ENCODE measurements around the gene YRDC.

DNA sequence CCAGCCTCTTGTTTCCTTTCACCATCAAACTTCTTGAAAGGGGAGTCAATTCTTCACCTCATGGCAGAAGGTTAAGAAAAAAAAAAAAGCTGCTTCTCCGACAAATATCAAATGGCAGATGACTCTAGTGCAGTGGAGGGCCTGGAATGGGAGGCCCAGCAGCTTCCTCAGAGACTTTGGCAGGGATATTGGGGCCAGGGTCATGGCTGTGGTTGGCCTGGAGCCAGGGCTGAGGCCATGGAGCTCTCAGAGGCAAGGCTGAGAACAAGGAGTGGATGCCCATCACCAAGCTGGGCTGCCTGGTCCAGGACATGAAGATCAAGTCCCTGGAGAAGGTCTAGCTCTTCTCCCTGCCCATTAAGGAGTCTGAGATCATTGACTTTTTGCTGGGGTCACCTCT, 32.7 kb upstream of the YRDC start:
- TF ChIP-seq, protein P1, sequence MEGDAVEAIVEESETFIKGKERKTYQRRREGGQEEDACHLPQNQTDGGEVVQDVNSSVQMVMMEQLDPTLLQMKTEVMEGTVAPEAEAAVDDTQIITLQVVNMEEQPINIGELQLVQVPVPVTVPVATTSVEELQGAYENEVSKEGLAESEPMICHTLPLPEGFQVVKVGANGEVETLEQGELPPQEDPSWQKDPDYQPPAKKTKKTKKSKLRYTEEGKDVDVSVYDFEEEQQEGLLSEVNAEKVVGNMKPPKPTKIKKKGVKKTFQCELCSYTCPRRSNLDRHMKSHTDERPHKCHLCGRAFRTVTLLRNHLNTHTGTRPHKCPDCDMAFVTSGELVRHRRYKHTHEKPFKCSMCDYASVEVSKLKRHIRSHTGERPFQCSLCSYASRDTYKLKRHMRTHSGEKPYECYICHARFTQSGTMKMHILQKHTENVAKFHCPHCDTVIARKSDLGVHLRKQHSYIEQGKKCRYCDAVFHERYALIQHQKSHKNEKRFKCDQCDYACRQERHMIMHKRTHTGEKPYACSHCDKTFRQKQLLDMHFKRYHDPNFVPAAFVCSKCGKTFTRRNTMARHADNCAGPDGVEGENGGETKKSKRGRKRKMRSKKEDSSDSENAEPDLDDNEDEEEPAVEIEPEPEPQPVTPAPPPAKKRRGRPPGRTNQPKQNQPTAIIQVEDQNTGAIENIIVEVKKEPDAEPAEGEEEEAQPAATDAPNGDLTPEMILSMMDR (IDR thresholded peaks at IDR 0.05) = no peak
- TF ChIP-seq POLR2A (IDR thresholded peaks at IDR 0.05) = no peak

All from body of pancreas (tissue), 4 donors.